Measurements from ENCODE around the gene KEAP1. TPM values are rescaled to one million over a fixed set of nuclear protein-coding genes. Genes with fewer than 3 reads are reported as not detected.

The KEAP1 gene
- total and polyA plus RNA-seq, 2 of the 13 experiments (the other 11 are each of a cell fraction or from before 2014, with no cell fraction given): 56.7 to 72.9 TPM

DNA sequence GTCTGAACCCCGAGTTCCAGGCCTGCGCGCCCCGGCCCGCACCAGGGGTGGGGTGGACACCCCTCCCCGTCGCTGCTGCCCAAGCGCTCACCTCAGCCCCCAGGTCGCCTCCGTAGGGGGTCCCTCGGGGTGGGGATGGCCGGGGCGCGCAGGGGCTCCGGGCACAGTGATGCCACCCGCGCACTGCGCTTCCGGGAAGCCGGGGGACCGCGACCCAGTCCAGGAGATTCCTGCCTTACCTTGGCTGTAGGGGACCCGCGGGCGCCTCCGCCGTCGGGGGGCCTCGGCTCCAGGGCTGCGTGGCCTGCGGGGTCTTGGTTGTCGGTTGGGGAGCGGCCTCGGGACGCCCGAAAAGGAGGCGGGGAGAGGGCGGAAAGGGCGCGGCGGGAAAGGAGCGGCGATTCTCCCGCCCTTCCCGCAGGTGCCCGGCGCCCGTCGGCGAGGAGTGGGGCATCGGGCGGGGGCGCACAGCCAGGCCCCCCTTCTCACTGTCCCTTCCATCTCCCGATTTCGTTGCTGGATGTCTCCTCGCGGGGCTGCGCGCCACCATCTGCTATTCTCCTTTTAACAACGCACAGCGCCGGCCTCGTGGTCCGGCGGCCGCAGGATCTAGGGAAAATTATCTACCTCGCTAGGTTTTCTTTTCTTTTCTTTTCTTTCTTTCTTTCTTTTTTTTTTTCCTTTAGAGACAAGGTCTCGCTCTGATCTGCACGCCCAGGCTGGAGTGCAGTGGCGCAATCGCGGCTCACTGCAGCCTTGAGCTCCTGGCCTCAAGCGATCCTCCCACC, at the start of gene KEAP1 (continued):
- TF ChIP-seq, protein P1, sequence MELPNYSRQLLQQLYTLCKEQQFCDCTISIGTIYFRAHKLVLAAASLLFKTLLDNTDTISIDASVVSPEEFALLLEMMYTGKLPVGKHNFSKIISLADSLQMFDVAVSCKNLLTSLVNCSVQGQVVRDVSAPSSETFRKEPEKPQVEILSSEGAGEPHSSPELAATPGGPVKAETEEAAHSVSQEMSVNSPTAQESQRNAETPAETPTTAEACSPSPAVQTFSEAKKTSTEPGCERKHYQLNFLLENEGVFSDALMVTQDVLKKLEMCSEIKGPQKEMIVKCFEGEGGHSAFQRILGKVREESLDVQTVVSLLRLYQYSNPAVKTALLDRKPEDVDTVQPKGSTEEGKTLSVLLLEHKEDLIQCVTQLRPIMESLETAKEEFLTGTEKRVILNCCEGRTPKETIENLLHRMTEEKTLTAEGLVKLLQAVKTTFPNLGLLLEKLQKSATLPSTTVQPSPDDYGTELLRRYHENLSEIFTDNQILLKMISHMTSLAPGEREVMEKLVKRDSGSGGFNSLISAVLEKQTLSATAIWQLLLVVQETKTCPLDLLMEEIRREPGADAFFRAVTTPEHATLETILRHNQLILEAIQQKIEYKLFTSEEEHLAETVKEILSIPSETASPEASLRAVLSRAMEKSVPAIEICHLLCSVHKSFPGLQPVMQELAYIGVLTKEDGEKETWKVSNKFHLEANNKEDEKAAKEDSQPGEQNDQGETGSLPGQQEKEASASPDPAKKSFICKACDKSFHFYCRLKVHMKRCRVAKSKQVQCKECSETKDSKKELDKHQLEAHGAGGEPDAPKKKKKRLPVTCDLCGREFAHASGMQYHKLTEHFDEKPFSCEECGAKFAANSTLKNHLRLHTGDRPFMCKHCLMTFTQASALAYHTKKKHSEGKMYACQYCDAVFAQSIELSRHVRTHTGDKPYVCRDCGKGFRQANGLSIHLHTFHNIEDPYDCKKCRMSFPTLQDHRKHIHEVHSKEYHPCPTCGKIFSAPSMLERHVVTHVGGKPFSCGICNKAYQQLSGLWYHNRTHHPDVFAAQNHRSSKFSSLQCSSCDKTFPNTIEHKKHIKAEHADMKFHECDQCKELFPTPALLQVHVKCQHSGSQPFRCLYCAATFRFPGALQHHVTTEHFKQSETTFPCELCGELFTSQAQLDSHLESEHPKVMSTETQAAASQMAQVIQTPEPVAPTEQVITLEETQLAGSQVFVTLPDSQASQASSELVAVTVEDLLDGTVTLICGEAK (IDR thresholded peaks at IDR 0.05): no peak
- TF ChIP-seq, protein P1 (CRISPR knock-in tag; IDR thresholded peaks at IDR 0.05): no peak
- TF ChIP-seq CBX2 (IDR thresholded peaks at IDR 0.05; ENCODE audit: low read depth, low read length) (no peak), CBX2 (CRISPR knock-in tag; IDR thresholded peaks at IDR 0.05; ENCODE audit: low read depth) (no peak), ZNF713 (CRISPR knock-in tag; IDR thresholded peaks at IDR 0.05) (0 out of 2 replicates have a peak, but pooled peaks have one; percentile 14), ZNF777 (CRISPR knock-in tag; IDR thresholded peaks at IDR 0.05) (peak; percentile 94), ZNF746 (CRISPR knock-in tag; IDR thresholded peaks at IDR 0.05) (0 out of 2 replicates have a peak, but pooled peaks have one; percentile 15), ZNF383 (CRISPR knock-in tag; IDR thresholded peaks at IDR 0.05; ENCODE audit: borderline replicate concordance) (no peak), PRMT3 (CRISPR knock-in tag; IDR thresholded peaks at IDR 0.05; ENCODE audit: borderline replicate concordance, low read depth) (no peak), SP2 (CRISPR knock-in tag; IDR thresholded peaks at IDR 0.05) (0 out of 2 replicates have a peak, but pooled peaks have one; percentile 9), HDAC2 (CRISPR knock-in tag; IDR thresholded peaks at IDR 0.05) (no peak), ZNF687 (CRISPR knock-in tag; IDR thresholded peaks at IDR 0.05) (peak; percentile 77), TOPORS (CRISPR knock-in tag; IDR thresholded peaks at IDR 0.05) (0 out of 2 replicates have a peak, but pooled peaks have one; percentile 11), HIVEP1 (CRISPR knock-in tag; IDR thresholded peaks at IDR 0.05) (peak; percentile 43; the same call in 1 of the 2 replicates), MEF2D (CRISPR knock-in tag; IDR thresholded peaks at IDR 0.05) (no peak; the same call in 1 of the 2 replicates), SOX13 (IDR thresholded peaks at IDR 0.05) (no peak), SOX13 (CRISPR knock-in tag; conservative IDR thresholded peaks at IDR 0.05 in 1 of 2, IDR thresholded peaks at IDR 0.05 in 1 of 2) (no peak)

All from HepG2 (cell line).